DMS153 treated with DMSO at 0.1 percent for 48 hours (cell line): ENCODE results near the gene FES.

ENCODE experiments used
- DNase-seq: peaks from one replicate; lab custom pipeline; 2025; ENCODE audit not compliant: unreplicated experiment; lab: John Stamatoyannopoulos, UW

Gene FES

GRCh38 chr15:90875549-90875981 is 8.7 kb upstream of the FES start:
- no peak for DNase-seq

GRCh38 chr15:90876046-90876445 is 8.3 kb upstream of the FES start:
- no peak for DNase-seq

DNA sequence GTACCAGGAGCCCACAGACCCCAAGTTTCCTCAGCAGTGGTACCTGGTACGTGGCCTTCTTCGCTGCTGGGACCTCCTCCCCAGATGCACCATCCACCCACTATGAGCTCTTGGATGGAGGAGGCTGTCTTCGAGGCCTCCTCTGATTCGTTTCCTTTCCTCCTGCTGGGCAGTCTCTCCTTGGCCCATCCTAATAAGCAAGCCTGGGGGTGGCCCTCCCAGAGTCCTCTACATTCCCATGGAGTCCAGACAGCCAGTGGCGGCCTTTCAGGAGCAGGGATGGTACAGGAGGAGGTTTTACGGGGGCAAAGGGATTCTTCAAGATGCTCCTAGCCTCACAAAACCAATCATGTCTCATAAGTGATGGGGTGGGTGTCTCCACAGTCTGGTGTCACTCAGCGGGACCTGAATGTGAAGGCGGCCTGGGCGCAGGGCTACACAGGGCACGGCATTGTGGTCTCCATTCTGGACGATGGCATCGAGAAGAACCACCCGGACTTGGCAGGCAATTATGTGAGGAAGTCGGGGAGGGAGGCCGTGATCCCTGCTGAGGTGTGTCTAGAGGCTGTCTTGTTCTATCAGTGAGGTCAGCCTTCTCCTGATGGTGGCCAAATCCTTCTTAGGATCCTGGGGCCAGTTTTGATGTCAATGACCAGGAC is 7.7 kb upstream of the FES start:
- DNase-seq, result no peak

GRCh38 chr15:90877315-90877714 is 7.0 kb upstream of the FES start:
- no peak for DNase-seq

DNA sequence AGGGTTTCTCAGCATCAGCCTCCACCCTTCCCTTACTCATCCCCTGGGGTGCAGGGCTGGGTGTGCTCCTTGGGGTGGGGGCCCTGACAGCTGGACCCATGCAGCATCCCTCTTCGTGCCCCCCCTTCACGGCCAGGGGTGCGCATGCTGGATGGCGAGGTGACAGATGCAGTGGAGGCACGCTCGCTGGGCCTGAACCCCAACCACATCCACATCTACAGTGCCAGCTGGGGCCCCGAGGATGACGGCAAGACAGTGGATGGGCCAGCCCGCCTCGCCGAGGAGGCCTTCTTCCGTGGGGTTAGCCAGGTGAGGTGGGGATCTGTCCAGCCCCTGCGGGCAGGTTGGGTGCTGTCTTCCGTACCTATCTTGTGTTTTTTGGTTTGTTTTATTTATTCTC is 6.3 kb upstream of the FES start:
- no peak for DNase-seq

DNA sequence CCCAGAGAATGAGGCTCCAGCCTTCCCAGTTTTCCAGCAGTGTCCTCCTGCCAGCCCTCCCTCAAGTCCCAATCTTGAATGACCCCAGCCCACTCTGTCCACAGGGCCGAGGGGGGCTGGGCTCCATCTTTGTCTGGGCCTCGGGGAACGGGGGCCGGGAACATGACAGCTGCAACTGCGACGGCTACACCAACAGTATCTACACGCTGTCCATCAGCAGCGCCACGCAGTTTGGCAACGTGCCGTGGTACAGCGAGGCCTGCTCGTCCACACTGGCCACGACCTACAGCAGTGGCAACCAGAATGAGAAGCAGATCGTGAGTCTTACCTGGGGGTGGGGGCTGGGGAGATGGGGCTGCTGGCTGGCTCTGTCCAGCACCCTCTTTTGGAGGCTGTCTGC is 5.6 kb upstream of the FES start:
- no peak for DNase-seq

DNA sequence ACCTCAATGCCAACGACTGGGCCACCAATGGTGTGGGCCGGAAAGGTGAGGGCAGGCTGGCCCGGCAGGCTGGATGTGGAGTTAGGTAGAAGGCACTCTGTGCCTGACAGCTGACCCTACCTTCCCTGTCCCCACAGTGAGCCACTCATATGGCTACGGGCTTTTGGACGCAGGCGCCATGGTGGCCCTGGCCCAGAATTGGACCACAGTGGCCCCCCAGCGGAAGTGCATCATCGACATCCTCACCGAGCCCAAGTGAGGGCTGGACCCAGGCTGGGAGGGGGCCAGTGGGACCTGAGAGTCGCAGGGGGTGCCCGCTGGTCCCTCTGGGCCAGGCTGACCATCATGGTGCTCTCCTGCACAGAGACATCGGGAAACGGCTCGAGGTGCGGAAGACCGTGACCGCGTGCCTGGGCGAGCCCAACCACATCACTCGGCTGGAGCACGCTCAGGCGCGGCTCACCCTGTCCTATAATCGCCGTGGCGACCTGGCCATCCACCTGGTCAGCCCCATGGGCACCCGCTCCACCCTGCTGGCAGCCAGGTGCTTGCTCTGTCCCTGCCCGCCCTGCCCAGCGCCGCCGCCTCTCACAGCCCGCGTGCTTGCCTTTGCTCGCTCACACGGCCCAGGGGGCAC is 4.5 kb upstream of the FES start:
- DNase-seq, result no peak

DNA sequence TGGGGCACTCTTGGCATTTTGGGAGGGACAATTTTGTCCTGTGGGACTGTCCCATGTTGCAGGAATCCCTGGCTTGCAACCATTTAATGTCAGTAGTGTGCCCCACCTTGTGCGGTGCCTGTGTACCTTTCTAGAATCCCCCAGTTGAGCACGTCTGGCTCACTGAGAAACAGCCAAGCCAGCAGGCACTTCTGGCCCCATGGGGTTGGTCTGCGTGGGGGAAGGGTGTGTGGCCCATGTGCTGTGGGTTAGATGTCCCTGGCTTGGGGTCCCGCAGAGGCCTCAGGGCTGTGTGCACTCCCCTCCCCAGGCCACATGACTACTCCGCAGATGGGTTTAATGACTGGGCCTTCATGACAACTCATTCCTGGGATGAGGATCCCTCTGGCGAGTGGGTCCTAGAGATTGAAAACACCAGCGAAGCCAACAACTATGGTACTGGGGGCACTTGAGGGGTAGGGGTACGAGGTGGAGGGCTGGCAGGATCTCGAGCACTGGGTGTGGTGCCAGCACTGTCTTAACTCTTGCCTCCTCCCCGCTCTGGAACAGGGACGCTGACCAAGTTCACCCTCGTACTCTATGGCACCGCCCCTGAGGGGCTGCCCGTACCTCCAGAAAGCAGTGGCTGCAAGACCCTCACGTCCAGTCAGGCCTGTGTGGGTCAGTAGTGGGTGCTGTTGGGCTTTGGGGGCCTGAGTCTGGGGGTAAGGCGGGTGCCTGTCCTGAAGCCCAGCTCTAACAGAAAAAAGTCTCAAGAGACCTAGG is 3.7 kb upstream of the FES start:
- DNase-seq, result no peak

- DNase-seq, result no peak
Observed at GRCh38 chr15:90881181-90881977, 2.9 kb upstream of the FES start.

GRCh38 chr15:90881978-90882721 is 2.2 kb upstream of the FES start:
- DNase-seq, result no peak

DNA sequence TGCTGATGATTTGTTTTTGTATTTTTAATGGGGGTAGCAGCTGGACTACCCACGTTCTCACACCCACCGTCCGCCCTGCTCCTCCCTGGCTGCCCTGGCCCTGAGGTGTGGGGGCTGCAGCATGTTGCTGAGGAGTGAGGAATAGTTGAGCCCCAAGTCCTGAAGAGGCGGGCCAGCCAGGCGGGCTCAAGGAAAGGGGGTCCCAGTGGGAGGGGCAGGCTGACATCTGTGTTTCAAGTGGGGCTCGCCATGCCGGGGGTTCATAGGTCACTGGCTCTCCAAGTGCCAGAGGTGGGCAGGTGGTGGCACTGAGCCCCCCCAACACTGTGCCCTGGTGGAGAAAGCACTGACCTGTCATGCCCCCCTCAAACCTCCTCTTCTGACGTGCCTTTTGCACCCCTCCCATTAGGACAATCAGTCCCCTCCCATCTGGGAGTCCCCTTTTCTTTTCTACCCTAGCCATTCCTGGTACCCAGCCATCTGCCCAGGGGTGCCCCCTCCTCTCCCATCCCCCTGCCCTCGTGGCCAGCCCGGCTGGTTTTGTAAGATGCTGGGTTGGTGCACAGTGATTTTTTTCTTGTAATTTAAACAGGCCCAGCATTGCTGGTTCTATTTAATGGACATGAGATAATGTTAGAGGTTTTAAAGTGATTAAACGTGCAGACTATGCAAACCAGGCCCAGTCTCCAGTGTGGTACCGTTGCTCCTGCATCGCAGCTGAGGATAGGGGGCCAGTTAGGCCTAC is 1.4 kb upstream of the FES start:
- DNase-seq, result no peak

DNA sequence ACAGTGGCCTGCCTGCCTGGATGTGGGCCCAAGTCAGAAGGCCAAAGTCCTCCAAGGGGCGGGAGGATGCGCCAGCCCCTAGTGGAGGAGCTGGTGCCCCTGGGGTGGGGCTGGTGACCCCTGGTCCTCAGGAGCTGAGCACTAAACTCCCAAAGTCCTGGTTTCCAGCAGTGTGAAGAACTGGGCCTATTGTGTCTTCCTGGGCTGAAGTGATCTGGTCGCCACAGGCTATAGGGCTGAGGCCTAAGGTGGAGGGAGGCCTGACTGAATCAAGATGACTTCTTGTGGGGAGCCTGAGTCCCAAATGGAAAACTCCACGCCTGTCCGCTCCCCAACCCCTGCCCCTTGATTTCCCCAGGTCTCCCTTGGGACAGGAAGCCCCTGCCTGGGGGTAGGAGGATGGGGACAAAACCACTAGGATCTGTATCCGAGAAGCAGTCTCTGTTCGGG is 753 bp upstream of the FES start:
- no peak for DNase-seq

- no peak for DNase-seq
Observed at GRCh38 chr15:90884719-90885431, 571 bp downstream of the FES start.

- DNase-seq, result no peak
Observed at GRCh38 chr15:90885432-90886290, 1.4 kb downstream of the FES start.

GRCh38 chr15:90886291-90886614 is 1.9 kb downstream of the FES start:
- no peak for DNase-seq

GRCh38 chr15:90887037-90887481 is 2.8 kb downstream of the FES start:
- no peak for DNase-seq

DNA sequence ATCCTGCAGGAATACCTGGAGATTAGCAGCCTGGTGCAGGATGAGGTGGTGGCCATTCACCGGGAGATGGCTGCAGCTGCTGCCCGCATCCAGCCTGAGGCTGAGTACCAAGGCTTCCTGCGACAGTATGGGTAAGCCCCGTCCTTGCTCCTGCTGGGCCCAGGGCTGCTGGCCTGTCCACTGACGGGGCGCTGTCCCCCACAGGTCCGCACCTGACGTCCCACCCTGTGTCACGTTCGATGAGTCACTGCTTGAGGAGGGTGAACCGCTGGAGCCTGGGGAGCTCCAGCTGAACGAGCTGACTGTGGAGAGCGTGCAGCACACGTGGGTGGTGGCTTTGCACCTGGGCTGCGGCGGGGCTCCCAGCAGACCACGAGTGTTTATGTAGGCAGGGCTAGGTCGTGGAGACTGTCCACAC is 5.0 kb downstream of the FES start:
- no peak for DNase-seq

DNA sequence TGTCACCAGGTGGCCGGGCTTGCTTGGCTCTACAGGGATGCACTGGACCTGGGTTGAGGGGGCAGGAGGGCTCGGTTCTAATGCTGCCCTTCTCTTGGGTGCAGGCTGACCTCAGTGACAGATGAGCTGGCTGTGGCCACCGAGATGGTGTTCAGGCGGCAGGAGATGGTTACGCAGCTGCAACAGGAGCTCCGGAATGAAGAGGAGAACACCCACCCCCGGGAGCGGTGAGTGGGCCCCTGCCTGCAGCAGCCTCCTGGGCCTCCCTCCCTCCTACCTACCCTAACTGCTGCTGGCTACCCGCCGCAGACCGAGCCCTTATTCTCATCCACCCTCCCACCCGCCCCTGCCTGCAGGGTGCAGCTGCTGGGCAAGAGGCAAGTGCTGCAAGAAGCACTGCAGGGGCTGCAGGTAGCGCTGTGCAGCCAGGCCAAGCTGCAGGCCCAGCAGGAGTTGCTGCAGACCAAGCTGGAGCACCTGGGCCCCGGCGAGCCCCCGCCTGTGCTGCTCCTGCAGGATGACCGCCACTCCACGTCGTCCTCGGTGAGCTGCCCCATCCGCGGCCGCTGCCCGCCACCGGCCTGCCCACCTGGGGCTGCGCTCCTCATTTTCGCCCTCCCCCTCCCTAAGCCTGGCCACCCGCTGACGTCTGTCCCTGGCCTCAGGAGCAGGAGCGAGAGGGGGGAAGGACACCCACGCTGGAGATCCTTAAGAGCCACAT is 5.6 kb downstream of the FES start:
- no peak for DNase-seq
